LHCN-M2 (cell line): ENCODE results near the gene PCDH10. TPM values are rescaled to one million over a fixed set of nuclear protein-coding genes. Genes with fewer than 3 reads are reported as not detected.
"Not testable (repeated sequence)": the region's sequence is repeated elsewhere in the genome, so short reads cannot be mapped to it uniquely, and the experiment has no call there.

ENCODE experiments used
- DNase-seq: peaks from one replicate; pipeline ENCODE4 v3.0.0-alpha.2; 2012; ENCODE audit warnings: low read depth
- total RNA-seq: library from RNA; depleted of rRNA; stranded (reverse); fragments of >200 nt; gene quantifications from 2 replicates; pipeline ENCODE4 v1.2.3, GENCODE V29; 2014

The PCDH10 gene
- total RNA-seq, 1 experiment from 2014 or later = 1.3 TPM

- not testable (repeated sequence) for DNase-seq
Observed at GRCh38 chr4:133240451-133240850, 91.4 kb downstream of the PCDH10 start.
